Astrocyte (in vitro differentiated cells and primary cell): ENCODE results near the gene CHMP6. TPM values are rescaled to one million over a fixed set of nuclear protein-coding genes. Genes with fewer than 3 reads are reported as not detected.
A peak's percentile ranks its signal among the peaks of the same experiment; 100 is the strongest.

Experiments used
- DNase-seq: peaks from one replicate; pipeline ENCODE4 v3.0.0-alpha.2; 2010; ENCODE audit warnings: low read depth
- FAIRE-seq: peaks from 2 replicates; lab custom pipeline; 2011; peaks lifted over from hg19 to GRCh38; lab: Jason Lieb, UNC
- H2AFZ ChIP-seq: 2 replicates; pipeline ENCODE4 v1.6.0; 2012; ENCODE audit warnings: low read depth, low read length, inconsistent platforms
- H3K27ac ChIP-seq: 2 replicates; pipeline ENCODE4 v1.5.1; 2011; ENCODE audit warnings: low read depth, low read length, inconsistent platforms
- H3K27me3 ChIP-seq: 2 replicates; pipeline ENCODE4 v1.6.0; 2011; ENCODE audit warnings: low read length, inconsistent platforms; ENCODE audit not compliant: insufficient read depth
- H3K36me3 ChIP-seq: 2 replicates; pipeline ENCODE4 v1.5.1; 2011; ENCODE audit warnings: low read length, inconsistent platforms; ENCODE audit not compliant: insufficient read depth
- H3K4me1 ChIP-seq: 2 replicates; pipeline ENCODE4 v1.5.1; 2011; ENCODE audit warnings: low read length, inconsistent platforms; ENCODE audit not compliant: insufficient read depth
- H3K4me2 ChIP-seq: 2 replicates; pipeline ENCODE4 v1.6.0; 2012; ENCODE audit warnings: low read length, inconsistent platforms
- H3K4me3 ChIP-seq: 2 replicates; pipeline ENCODE4 v1.5.1; 2011; ENCODE audit warnings: low read depth, mild to moderate bottlenecking, low read length, inconsistent platforms; ENCODE audit not compliant: insufficient read depth
- H3K79me2 ChIP-seq: 2 replicates; pipeline ENCODE4 v1.6.0; 2012; ENCODE audit warnings: mild to moderate bottlenecking, low read length, inconsistent platforms; ENCODE audit not compliant: insufficient read depth
- H3K9ac ChIP-seq: 2 replicates; pipeline ENCODE4 v1.6.0; 2012; ENCODE audit warnings: mild to moderate bottlenecking, low read length, inconsistent platforms
- H3K9me3 ChIP-seq: 2 replicates; pipeline ENCODE4 v1.5.1; 2012; ENCODE audit warnings: low read depth, mild to moderate bottlenecking, low read length, inconsistent platforms; ENCODE audit not compliant: insufficient read depth
- H4K20me1 ChIP-seq: 2 replicates; pipeline ENCODE4 v1.6.0; 2012; ENCODE audit warnings: low read length, inconsistent platforms; ENCODE audit not compliant: insufficient read depth
- H3K27ac Mint-ChIP-seq: one replicate; pipeline ENCODE4 v1.8.0; 2021; ENCODE audit warnings: mild to moderate bottlenecking, mixed read lengths; ENCODE audit not compliant: unreplicated experiment
- H3K27me3 Mint-ChIP-seq: one replicate; pipeline ENCODE4 v1.8.0; 2021; ENCODE audit warnings: low read depth, mixed read lengths; ENCODE audit not compliant: unreplicated experiment
- H3K36me3 Mint-ChIP-seq: one replicate; pipeline ENCODE4 v1.8.0; 2021; ENCODE audit warnings: low read depth, mixed read lengths; ENCODE audit not compliant: unreplicated experiment
- H3K4me1 Mint-ChIP-seq: one replicate; pipeline ENCODE4 v1.8.0; 2021; ENCODE audit warnings: low read depth, mixed read lengths; ENCODE audit not compliant: unreplicated experiment
- H3K4me3 Mint-ChIP-seq: one replicate; pipeline ENCODE4 v1.8.0; 2021; ENCODE audit warnings: mild to moderate bottlenecking, moderate library complexity, mixed read lengths; ENCODE audit not compliant: unreplicated experiment
- H3K9me3 Mint-ChIP-seq: one replicate; pipeline ENCODE4 v1.8.0; 2021; ENCODE audit warnings: mild to moderate bottlenecking, mixed read lengths; ENCODE audit not compliant: unreplicated experiment
- CTCF ChIP-seq: IDR thresholded peaks from 2 replicates; pipeline ENCODE4 v1.5.1; 2011; ENCODE audit warnings: low read depth, mild to moderate bottlenecking, inconsistent platforms, low read length, moderate library complexity; ENCODE audit not compliant: insufficient read depth
- EZH2 ChIP-seq: IDR thresholded peaks from 2 replicates; pipeline ENCODE4 v1.6.1; 2012; ENCODE audit warnings: mild to moderate bottlenecking, low read length, inconsistent platforms; ENCODE audit not compliant: insufficient read depth
- total RNA-seq: library from RNA; stranded (reverse); gene quantifications from 2 replicates; pipeline ENCODE4 v1.2.1, GENCODE V29; 2021

The CHMP6 gene
- total RNA-seq, 1 donor from 2014 or later, result 19.0 TPM

GRCh38 chr17:81034168-81034777 lies 42.6 kb downstream of the CHMP6 start:
- H3K27me3 Mint-ChIP-seq, result peaks cover 7% of the 10 kb centered on the region
- Histone ChIP-seq H3K36me3 (no peaks in the 10 kb centered on the region), H3K9me3 (no peaks in the 10 kb centered on the region), H4K20me1 (peaks cover 45% of the 10 kb centered on the region), H3K27me3 (no peaks in the 10 kb centered on the region), H3K9ac (peak overlapping the region; percentile 67), H3K79me2 (peaks cover 37% of the 10 kb centered on the region), H3K4me1 (peaks cover 38% of the 10 kb centered on the region), H3K27ac (no peak overlapping the region), H3K4me2 (peak overlapping the region; percentile 95), H2AFZ (peak overlapping the region; percentile 23), H3K4me3 (peak overlapping the region; percentile 71)
- TF ChIP-seq CTCF, result no peak
- TF ChIP-seq EZH2, result no peak
- FAIRE-seq (no peak), DNase-seq (no peak)
- no peak overlapping the region for H3K27ac Mint-ChIP-seq
- H3K4me3 Mint-ChIP-seq, result peak overlapping the region; percentile 89
- peaks cover 12% of the 10 kb centered on the region for H3K36me3 Mint-ChIP-seq
- H3K9me3 Mint-ChIP-seq, result no peaks in the 10 kb centered on the region
- H3K4me1 Mint-ChIP-seq, result peaks cover 14% of the 10 kb centered on the region

- Histone ChIP-seq H3K4me3 (peak within 1 kb of the TSS; percentile 71), H3K4me1 (peaks cover 45% of the 10 kb centered on the region), H2AFZ (peak within 1 kb of the TSS; percentile 23), H3K79me2 (peaks cover 44% of the 10 kb centered on the region), H3K36me3 (no peaks in the 10 kb centered on the region), H3K9me3 (no peaks in the 10 kb centered on the region), H3K4me2 (peak within 1 kb of the TSS; percentile 95), H3K27ac (peak within 1 kb of the TSS; percentile 41), H3K9ac (peak within 1 kb of the TSS; percentile 75), H4K20me1 (peaks cover 52% of the 10 kb centered on the region), H3K27me3 (no peaks in the 10 kb centered on the region)
- Mint-ChIP-seq H3K27me3 (peaks cover 7% of the 10 kb centered on the region), H3K9me3 (no peaks in the 10 kb centered on the region), H3K36me3 (peaks cover 12% of the 10 kb centered on the region), H3K4me3 (peak within 1 kb of the TSS; percentile 92), H3K4me1 (peaks cover 15% of the 10 kb centered on the region), H3K27ac (peak within 1 kb of the TSS; percentile 66)
- peak; percentile 76 for DNase-seq
- FAIRE-seq, result no peak
- TF ChIP-seq EZH2, result no peak
- TF ChIP-seq CTCF, result no peak
Measured at GRCh38 chr17:81034779-81035520, 43.3 kb downstream of the CHMP6 start, which contains the start of gene BAIAP2. BAIAP2 (plus strand) TSS chr17:81035151; CDS start chr17:81035255, 104 bp downstream.
